Left renal cortex interstitium (tissue), 4 donors: ENCODE results near the gene BRD2. TPM values are rescaled to one million over a fixed set of nuclear protein-coding genes. Genes with fewer than 3 reads are reported as not detected.

Experiments
- DNase-seq, 4 donors: peaks; one replicate each; pipeline ENCODE4 v3.0.0-alpha.2; 2013; ENCODE audit warnings: low read depth in 4 of 4, low spot score in 2 of 4, missing footprints in 1 of 4
- polyA plus RNA-seq, 4 donors: library from polyadenylated mRNA; unstranded; fragments of 120-200 nt; gene quantifications; one replicate each; pipeline ENCODE4 v1.2.1, GENCODE V29; 2013; ENCODE audit not compliant: insufficient read length in 4 of 4

The BRD2 gene
- polyA plus RNA-seq, 4 donors, result 272 to 341 (median 317) TPM

- DNase-seq, result peak in 3 of 4 donors; percentile 69 to 84 (median 82)
Measured at GRCh38 chr6:32970413-32971241, 2.2 kb downstream of the BRD2 start.

- DNase-seq, result no peak
Measured at GRCh38 chr6:32971242-32971580, 2.8 kb downstream of the BRD2 start.

GRCh38 chr6:32971581-32972352 lies 3.4 kb downstream of the BRD2 start:
- DNase-seq, result peak; percentile 100

GRCh38 chr6:32972353-32973143 lies 4.2 kb downstream of the BRD2 start:
- DNase-seq, result peak in 1 of 4 donors; percentile 92

- no peak for DNase-seq
Measured at GRCh38 chr6:32973144-32974015, 5.0 kb downstream of the BRD2 start.

GRCh38 chr6:32974016-32974333 lies 5.6 kb downstream of the BRD2 start:
- DNase-seq, result no peak

GRCh38 chr6:32974541-32975308 lies 6.3 kb downstream of the BRD2 start:
- DNase-seq, result no peak

- no peak for DNase-seq
Measured at GRCh38 chr6:32975886-32976285, 7.5 kb downstream of the BRD2 start.

- DNase-seq, result no peak
Measured at GRCh38 chr6:32976334-32977069, 8.1 kb downstream of the BRD2 start.

- no peak for DNase-seq
Measured at GRCh38 chr6:32977272-32977952, 9.0 kb downstream of the BRD2 start.

GRCh38 chr6:32977953-32978324 lies 9.5 kb downstream of the BRD2 start:
- DNase-seq, result no peak

GRCh38 chr6:32979720-32980487 lies 11.5 kb downstream of the BRD2 start:
- DNase-seq, result no peak

GRCh38 chr6:32980488-32981038 lies 12.2 kb downstream of the BRD2 start:
- no peak for DNase-seq

GRCh38 chr6:32982084-32982701 lies 13.8 kb downstream of the BRD2 start:
- no peak for DNase-seq

GRCh38 chr6:32982702-32983492 lies 14.5 kb downstream of the BRD2 start:
- no peak for DNase-seq

GRCh38 chr6:32983493-32983848 lies 15.1 kb downstream of the BRD2 start:
- DNase-seq, result no peak
